ENCODE data around the gene MEI1. TPM values are rescaled to one million over a fixed set of nuclear protein-coding genes. Genes with fewer than 3 reads are reported as not detected.

The MEI1 gene
- total RNA-seq, 2 experiments from 2014 or later: 2.3 to 14.6 TPM

DNA sequence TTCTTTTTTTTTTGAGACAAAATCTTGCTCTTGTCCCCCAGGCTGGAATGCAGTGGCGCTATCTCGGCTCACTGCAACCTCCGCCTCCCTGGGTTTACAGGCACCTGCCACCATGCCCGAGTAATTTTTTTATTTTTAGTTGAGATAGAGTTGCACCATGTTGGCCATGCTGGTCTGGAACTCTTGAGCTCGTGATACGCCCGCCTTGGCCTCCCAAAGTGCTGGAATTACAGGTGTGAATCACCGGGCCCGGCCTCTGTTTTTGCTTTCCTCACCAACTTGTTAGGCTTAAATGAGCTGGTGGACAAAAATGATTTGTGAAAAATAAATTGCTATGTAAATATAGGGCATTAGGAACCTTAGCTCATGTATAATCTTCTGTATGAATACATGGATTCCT is 3.5 kb downstream of the MEI1 start:
- H3K27ac ChIP-seq (ENCODE audit: low read depth, low read length, poor library complexity, severe bottlenecking): no peak overlapping the region
- no TSS peak for BruUV-seq (replicated peaks)
- H3K9me3 ChIP-seq (ENCODE audit: low read length): no peaks in the 10 kb centered on the region
- no peak overlapping the region for H2AFZ ChIP-seq (ENCODE audit: low read length)
- no peak for TF ChIP-seq CTCF (conservative IDR thresholded peaks at IDR 0.05; ENCODE audit: low read length)
- TF ChIP-seq EZH2phosphoT487 (IDR thresholded peaks at IDR 0.05; ENCODE audit: borderline replicate concordance, low read depth, low read length): no peak
- no peaks in the 10 kb centered on the region for H3K79me2 ChIP-seq (ENCODE audit: insufficient read depth, low read depth, low read length)
- H3K4me3 ChIP-seq (ENCODE audit: low read depth, low read length, poor library complexity, severe bottlenecking): no peak overlapping the region
- H3K4me2 ChIP-seq (ENCODE audit: low read length): no peak overlapping the region
- peaks cover under 1% of the 10 kb centered on the region for H3K4me1 ChIP-seq (ENCODE audit: insufficient read depth, low read length, poor library complexity, severe bottlenecking)
- H3K36me3 ChIP-seq (ENCODE audit: insufficient read depth, low read length): no peaks in the 10 kb centered on the region
- H4K20me1 ChIP-seq (ENCODE audit: insufficient read depth, low read length): no peaks in the 10 kb centered on the region
- no peaks in the 10 kb centered on the region for H3K9me2 ChIP-seq (ENCODE audit: insufficient read depth, low read length)
- intact Hi-C loops (cut with micrococcal nuclease; ENCODE audit: unreplicated experiment): no loop called here
- ChIA-PET POLR2A (interaction anchor here (2.9 kb wide), 1 partner anchor 11 kb away, joined by 7 read pairs; no protein-coding TSS in a partner anchor), CTCF (ENCODE audit: unreplicated experiment) (interaction anchor here (1.2 kb wide), 1 partner anchor 44 kb away, joined by 5 read pairs; no protein-coding TSS in a partner anchor)
- no peak for DNase-seq (ENCODE audit: low spot score)

GRCh38 chr22:41709341-41709740 is 10.0 kb downstream of the MEI1 start:
- no TSS peak for BruUV-seq (replicated peaks)
- H3K4me3 ChIP-seq (ENCODE audit: low read depth, low read length, poor library complexity, severe bottlenecking): no peak overlapping the region
- H3K27ac ChIP-seq (ENCODE audit: low read depth, low read length, poor library complexity, severe bottlenecking): no peak overlapping the region
- no peaks in the 10 kb centered on the region for H3K36me3 ChIP-seq (ENCODE audit: insufficient read depth, low read length)
- no peak for TF ChIP-seq CTCF (conservative IDR thresholded peaks at IDR 0.05; ENCODE audit: low read length)
- TF ChIP-seq EZH2phosphoT487 (IDR thresholded peaks at IDR 0.05; ENCODE audit: borderline replicate concordance, low read depth, low read length): no peak
- no peaks in the 10 kb centered on the region for H3K79me2 ChIP-seq (ENCODE audit: insufficient read depth, low read depth, low read length)
- no peaks in the 10 kb centered on the region for H3K9me3 ChIP-seq (ENCODE audit: low read length)
- intact Hi-C loops (cut with micrococcal nuclease; ENCODE audit: unreplicated experiment): no loop called here
- no peak overlapping the region for H3K4me2 ChIP-seq (ENCODE audit: low read length)
- no peaks in the 10 kb centered on the region for H3K9me2 ChIP-seq (ENCODE audit: insufficient read depth, low read length)
- POLR2A ChIA-PET: no interaction called here
- no peaks in the 10 kb centered on the region for H4K20me1 ChIP-seq (ENCODE audit: insufficient read depth, low read length)
- no peak overlapping the region for H2AFZ ChIP-seq (ENCODE audit: low read length)
- DNase-seq (ENCODE audit: low spot score): no peak
- H3K4me1 ChIP-seq (ENCODE audit: insufficient read depth, low read length, poor library complexity, severe bottlenecking): no peaks in the 10 kb centered on the region
- CTCF ChIA-PET (ENCODE audit: unreplicated experiment): no interaction called here

DNA sequence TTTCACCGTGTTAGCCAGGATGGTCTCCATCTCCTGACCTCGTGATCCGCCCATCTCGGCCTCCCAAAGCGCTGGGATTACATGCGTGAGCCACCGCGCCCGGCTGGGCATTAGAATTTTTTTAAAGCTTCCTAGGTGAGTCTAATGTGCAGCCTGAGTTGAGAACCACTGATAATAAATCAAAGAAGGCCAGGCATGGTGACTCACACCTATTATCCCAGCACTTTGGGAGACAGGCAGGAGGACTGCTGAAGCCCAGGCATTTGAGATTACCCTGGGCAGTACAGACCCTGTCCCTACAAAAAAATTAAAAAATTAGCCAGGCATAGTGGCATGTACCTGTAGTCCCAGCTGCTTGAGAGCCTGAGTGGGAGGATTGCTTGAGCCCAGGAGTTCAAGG is 13.7 kb downstream of the MEI1 start:
- ChIA-PET CTCF (ENCODE audit: unreplicated experiment) (no interaction called here), POLR2A (interaction anchor here (0.5 to 2.1 kb wide), 3 partner anchors 10 to 797 kb away, joined by 3 to 7 read pairs (median 4); no protein-coding TSS in a partner anchor)
- DNase-seq (ENCODE audit: low spot score): no peak
- Histone ChIP-seq H3K4me3 (ENCODE audit: low read depth, low read length, poor library complexity, severe bottlenecking) (no peak overlapping the region), H3K79me2 (ENCODE audit: insufficient read depth, low read depth, low read length) (no peaks in the 10 kb centered on the region), H2AFZ (ENCODE audit: low read length) (no peak overlapping the region), H3K36me3 (ENCODE audit: insufficient read depth, low read length) (no peaks in the 10 kb centered on the region), H3K27ac (ENCODE audit: low read depth, low read length, poor library complexity, severe bottlenecking) (no peak overlapping the region), H3K4me2 (ENCODE audit: low read length) (no peak overlapping the region), H4K20me1 (ENCODE audit: insufficient read depth, low read length) (no peaks in the 10 kb centered on the region), H3K4me1 (ENCODE audit: insufficient read depth, low read length, poor library complexity, severe bottlenecking) (no peaks in the 10 kb centered on the region), H3K9me3 (ENCODE audit: low read length) (no peaks in the 10 kb centered on the region), H3K9me2 (ENCODE audit: insufficient read depth, low read length) (no peaks in the 10 kb centered on the region)
- TF ChIP-seq CTCF (conservative IDR thresholded peaks at IDR 0.05; ENCODE audit: low read length) (no peak), EZH2phosphoT487 (IDR thresholded peaks at IDR 0.05; ENCODE audit: borderline replicate concordance, low read depth, low read length) (no peak)
- intact Hi-C loops (cut with micrococcal nuclease; ENCODE audit: unreplicated experiment): no loop called here
- no TSS peak for BruUV-seq (replicated peaks)

Data from OCI-LY7 (cell line).